ENCODE data around the gene GOLGA8M. TPM values are rescaled to one million over a fixed set of nuclear protein-coding genes. Genes with fewer than 3 reads are reported as not detected.
"Not testable (repeated sequence)": the region's sequence is repeated elsewhere in the genome, so short reads cannot be mapped to it uniquely, and the experiment has no call there.

The GOLGA8M gene
- total RNA-seq = 1.1 and 1.5 TPM in 2 replicates

DNA sequence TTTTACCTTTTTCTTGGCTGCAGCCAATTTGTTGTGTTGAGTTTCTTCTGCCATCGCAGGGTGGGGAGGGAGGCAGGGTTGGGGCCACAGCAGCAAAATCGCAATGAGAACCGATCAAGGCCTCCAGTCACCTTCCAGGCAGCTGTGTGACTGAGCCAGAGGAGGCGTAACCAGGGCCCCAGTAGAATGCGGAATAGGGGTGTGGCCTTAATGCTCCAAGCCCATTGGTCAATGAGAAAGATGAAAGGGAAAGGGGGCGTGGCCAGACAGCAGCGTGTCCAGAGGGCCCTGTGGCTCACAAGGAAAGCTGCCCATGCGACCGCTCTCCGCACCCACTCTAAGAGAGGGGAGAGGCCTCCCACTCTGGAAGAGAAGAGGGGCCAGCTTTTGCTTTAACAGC is at the start of gene GOLGA8M:
Gene GOLGA8M, minus strand, starts transcription at position 152 of the 400 bp plus-strand sequence. Its CDS starts 98 bp downstream, at position 54.
- H3K36me3 Mint-ChIP-seq (ENCODE audit: low read depth); H3K9me3 Mint-ChIP-seq; H3K4me1 Mint-ChIP-seq (ENCODE audit: low read depth); intact Hi-C loops (cut with micrococcal nuclease); DNase-seq (ENCODE audit: low spot score); H3K27ac Mint-ChIP-seq; H3K27me3 Mint-ChIP-seq (ENCODE audit: insufficient read depth); H3K4me3 Mint-ChIP-seq: not testable (repeated sequence)

- H3K4me1 Mint-ChIP-seq (ENCODE audit: low read depth); intact Hi-C loops (cut with micrococcal nuclease); H3K4me3 Mint-ChIP-seq; H3K27ac Mint-ChIP-seq; DNase-seq (ENCODE audit: low spot score); H3K9me3 Mint-ChIP-seq; H3K36me3 Mint-ChIP-seq (ENCODE audit: low read depth): not testable (repeated sequence)
- H3K27me3 Mint-ChIP-seq (ENCODE audit: insufficient read depth) = peaks cover 11% of the 10 kb centered on the region
Observed at GRCh38 chr15:28742890-28743289, 30.7 kb upstream of the GOLGA8M start.

GRCh38 chr15:28738590-28739292 is 26.5 kb upstream of the GOLGA8M start:
- peaks cover 24% of the 10 kb centered on the region for H3K27me3 Mint-ChIP-seq (ENCODE audit: insufficient read depth)
- peak overlapping the region; percentile 89 for H3K27ac Mint-ChIP-seq

DNA sequence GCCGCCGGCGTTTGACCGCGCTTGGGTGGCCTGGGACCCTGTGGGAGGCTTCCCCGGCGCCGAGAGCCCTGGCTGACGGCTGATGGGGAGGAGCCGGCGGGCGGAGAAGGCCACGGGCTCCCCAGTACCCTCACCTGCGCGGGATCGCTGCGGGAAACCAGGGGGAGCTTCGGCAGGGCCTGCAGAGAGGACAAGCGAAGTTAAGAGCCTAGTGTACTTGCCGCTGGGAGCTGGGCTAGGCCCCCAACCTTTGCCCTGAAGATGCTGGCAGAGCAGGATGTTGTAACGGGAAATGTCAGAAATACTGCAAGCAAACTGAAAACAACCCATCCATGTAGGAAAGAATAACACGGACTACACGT is 26.0 kb upstream of the GOLGA8M start:
- H3K4me1 Mint-ChIP-seq (ENCODE audit: low read depth); intact Hi-C loops (cut with micrococcal nuclease); H3K36me3 Mint-ChIP-seq (ENCODE audit: low read depth); H3K9me3 Mint-ChIP-seq; DNase-seq (ENCODE audit: low spot score): not testable (repeated sequence)
- Mint-ChIP-seq H3K27ac (peak overlapping the region; percentile 89), H3K4me3 (peak overlapping the region; percentile 70), H3K27me3 (ENCODE audit: insufficient read depth) (peaks cover 26% of the 10 kb centered on the region)

More at GRCh38 chr15:28738590-28739292, 26.5 kb upstream of the GOLGA8M start:
- H3K4me1 Mint-ChIP-seq (ENCODE audit: low read depth); H3K9me3 Mint-ChIP-seq; H3K36me3 Mint-ChIP-seq (ENCODE audit: low read depth); intact Hi-C loops (cut with micrococcal nuclease): not testable (repeated sequence)
- peak overlapping the region; percentile 70 for H3K4me3 Mint-ChIP-seq
- peak; percentile 28 for DNase-seq (ENCODE audit: low spot score)

GRCh38 chr15:28737521-28738199 is 25.4 kb upstream of the GOLGA8M start:
- H3K27ac Mint-ChIP-seq; H3K36me3 Mint-ChIP-seq (ENCODE audit: low read depth); H3K4me1 Mint-ChIP-seq (ENCODE audit: low read depth); DNase-seq (ENCODE audit: low spot score); H3K9me3 Mint-ChIP-seq; intact Hi-C loops (cut with micrococcal nuclease): not testable (repeated sequence)
- peak overlapping the region; percentile 37 for H3K4me3 Mint-ChIP-seq
- peaks cover 26% of the 10 kb centered on the region for H3K27me3 Mint-ChIP-seq (ENCODE audit: insufficient read depth)

GRCh38 chr15:28728061-28728460 is 15.8 kb upstream of the GOLGA8M start:
- H3K36me3 Mint-ChIP-seq (ENCODE audit: low read depth); H3K4me3 Mint-ChIP-seq; H3K27ac Mint-ChIP-seq; H3K9me3 Mint-ChIP-seq; H3K27me3 Mint-ChIP-seq (ENCODE audit: insufficient read depth); H3K4me1 Mint-ChIP-seq (ENCODE audit: low read depth); intact Hi-C loops (cut with micrococcal nuclease); DNase-seq (ENCODE audit: low spot score): not testable (repeated sequence)

DNA sequence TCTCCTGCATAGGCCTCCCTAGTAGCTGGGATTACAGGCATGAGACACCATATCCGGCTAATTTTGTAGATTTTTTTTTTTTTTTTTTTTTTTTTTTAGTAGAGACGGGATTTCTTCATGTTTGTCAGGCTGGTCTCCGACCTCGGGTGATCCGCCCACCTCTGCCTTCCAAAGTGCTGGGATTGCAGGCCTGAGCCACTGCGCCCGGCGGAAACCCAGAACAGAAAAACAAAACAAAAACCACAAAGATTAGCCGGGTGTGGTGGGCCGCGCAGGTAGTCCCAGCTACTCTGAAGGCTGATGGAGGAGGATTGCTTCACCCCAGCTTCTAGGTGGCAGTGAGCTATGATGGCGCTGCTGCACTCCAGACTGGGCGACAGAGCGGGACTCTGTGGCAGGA is 14.8 kb upstream of the GOLGA8M start:
- H3K27ac Mint-ChIP-seq; H3K4me3 Mint-ChIP-seq; intact Hi-C loops (cut with micrococcal nuclease); H3K9me3 Mint-ChIP-seq; H3K27me3 Mint-ChIP-seq (ENCODE audit: insufficient read depth); H3K36me3 Mint-ChIP-seq (ENCODE audit: low read depth); H3K4me1 Mint-ChIP-seq (ENCODE audit: low read depth); DNase-seq (ENCODE audit: low spot score): not testable (repeated sequence)

DNA sequence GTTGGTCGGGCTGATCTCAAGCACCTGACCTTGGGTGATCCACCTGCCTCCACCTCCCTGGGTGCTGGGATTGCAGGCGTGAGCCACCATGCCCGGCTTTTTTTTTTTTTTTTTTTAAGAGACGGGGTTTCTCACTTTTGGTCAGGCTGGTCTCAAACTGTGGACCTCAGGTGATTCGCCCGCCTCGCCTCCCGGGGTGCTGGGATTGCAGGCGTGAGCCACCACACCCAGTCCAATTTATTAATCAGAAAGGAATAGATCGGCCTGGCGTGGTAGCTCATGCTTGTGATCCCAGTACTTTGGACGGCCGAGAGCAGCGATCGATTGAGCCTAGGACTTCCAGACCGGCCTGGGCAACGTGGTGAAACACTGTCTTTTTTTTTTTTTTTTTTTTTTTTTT is 13.9 kb upstream of the GOLGA8M start:
- Mint-ChIP-seq H3K4me1 (ENCODE audit: low read depth) (no peaks in the 10 kb centered on the region), H3K36me3 (ENCODE audit: low read depth) (no peaks in the 10 kb centered on the region), H3K27me3 (ENCODE audit: insufficient read depth) (peaks cover 10% of the 10 kb centered on the region), H3K4me3 (no peak overlapping the region), H3K9me3 (no peaks in the 10 kb centered on the region), H3K27ac (no peak overlapping the region)
- intact Hi-C loops (cut with micrococcal nuclease) = no loop called here
- no peak for DNase-seq (ENCODE audit: low spot score)

GRCh38 chr15:28725556-28725955 is 13.3 kb upstream of the GOLGA8M start:
- H3K27me3 Mint-ChIP-seq (ENCODE audit: insufficient read depth) = peaks cover 10% of the 10 kb centered on the region
- no peaks in the 10 kb centered on the region for H3K4me1 Mint-ChIP-seq (ENCODE audit: low read depth)
- no peak for DNase-seq (ENCODE audit: low spot score)
- no peak overlapping the region for H3K27ac Mint-ChIP-seq
- no peak overlapping the region for H3K4me3 Mint-ChIP-seq
- no peaks in the 10 kb centered on the region for H3K9me3 Mint-ChIP-seq
- intact Hi-C loops (cut with micrococcal nuclease) = no loop called here
- H3K36me3 Mint-ChIP-seq (ENCODE audit: low read depth) = no peaks in the 10 kb centered on the region

- H3K27me3 Mint-ChIP-seq (ENCODE audit: insufficient read depth); H3K4me1 Mint-ChIP-seq (ENCODE audit: low read depth); DNase-seq (ENCODE audit: low spot score); H3K36me3 Mint-ChIP-seq (ENCODE audit: low read depth); H3K4me3 Mint-ChIP-seq; H3K27ac Mint-ChIP-seq; H3K9me3 Mint-ChIP-seq; intact Hi-C loops (cut with micrococcal nuclease): not testable (repeated sequence)
Observed at GRCh38 chr15:28723986-28724385, 11.8 kb upstream of the GOLGA8M start.

DNA sequence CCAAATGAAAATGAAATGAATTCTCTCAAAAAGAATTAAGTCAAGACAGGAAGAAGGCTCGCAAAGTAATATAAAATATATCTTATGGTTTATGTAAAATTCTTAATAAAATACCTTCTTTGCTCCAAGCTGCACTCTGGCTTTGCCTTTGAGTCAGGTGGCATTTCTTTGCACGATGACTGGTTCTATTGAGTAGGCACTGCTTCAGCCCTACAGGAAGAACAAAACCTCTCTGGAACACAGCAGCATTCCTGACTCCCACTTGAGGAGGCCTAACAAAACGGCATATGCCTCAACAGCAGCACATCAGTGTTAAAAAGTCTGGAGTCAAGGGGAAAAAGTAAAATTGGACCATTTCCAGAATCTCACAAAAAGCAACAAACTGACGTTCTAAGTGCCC is 7.4 kb upstream of the GOLGA8M start:
- H3K4me3 Mint-ChIP-seq; H3K36me3 Mint-ChIP-seq (ENCODE audit: low read depth); H3K27ac Mint-ChIP-seq; DNase-seq (ENCODE audit: low spot score); H3K9me3 Mint-ChIP-seq; intact Hi-C loops (cut with micrococcal nuclease); H3K4me1 Mint-ChIP-seq (ENCODE audit: low read depth): not testable (repeated sequence)
- peaks cover 11% of the 10 kb centered on the region for H3K27me3 Mint-ChIP-seq (ENCODE audit: insufficient read depth)

GRCh38 chr15:28718576-28718975 is 6.4 kb upstream of the GOLGA8M start:
- H3K27ac Mint-ChIP-seq; intact Hi-C loops (cut with micrococcal nuclease); H3K27me3 Mint-ChIP-seq (ENCODE audit: insufficient read depth); H3K4me1 Mint-ChIP-seq (ENCODE audit: low read depth); H3K4me3 Mint-ChIP-seq; DNase-seq (ENCODE audit: low spot score); H3K9me3 Mint-ChIP-seq; H3K36me3 Mint-ChIP-seq (ENCODE audit: low read depth): not testable (repeated sequence)

DNA sequence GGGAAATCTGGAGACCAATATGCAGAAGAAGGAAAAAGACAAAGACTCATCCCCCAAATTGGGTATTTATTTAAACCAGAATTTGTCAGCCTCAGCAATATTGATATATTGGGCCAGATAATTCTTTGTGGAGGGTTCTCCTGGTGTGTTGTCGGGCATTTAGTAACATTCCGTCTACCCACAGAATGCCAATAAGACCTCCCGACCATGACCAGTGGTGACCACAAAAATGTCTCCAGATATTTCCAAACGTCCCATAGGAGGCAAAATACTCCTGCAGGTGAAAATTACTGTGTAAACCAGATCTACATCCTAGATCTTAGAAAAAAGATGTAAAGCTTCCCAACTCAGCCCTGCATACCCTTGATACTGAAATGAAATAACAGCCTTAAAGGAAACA is 2.0 kb upstream of the GOLGA8M start:
- H3K27ac Mint-ChIP-seq; intact Hi-C loops (cut with micrococcal nuclease); H3K4me3 Mint-ChIP-seq; H3K36me3 Mint-ChIP-seq (ENCODE audit: low read depth); DNase-seq (ENCODE audit: low spot score); H3K4me1 Mint-ChIP-seq (ENCODE audit: low read depth); H3K27me3 Mint-ChIP-seq (ENCODE audit: insufficient read depth); H3K9me3 Mint-ChIP-seq: not testable (repeated sequence)

Data from activated T-helper 1 cell treated with anti-CD3 and anti-CD28 coated beads, Interleukin-12 subunit alpha, Interleukin-12 subunit beta, Interleukin-2, Interleukin-4 antibody, amounts not matched to agents 30 ng/mL and 10 ng/mL and 1 ng/mL, durations not matched to agents 14 hours and 24 hours and 36 hours (primary cell).